OCI-LY3 (cell line): ENCODE data around the gene TSPEAR.

Experiments
- CTCF ChIP-seq: fragments of 200-600, 300-600 bp; sonication (generic); IDR thresholded peaks from 2 replicates; pipeline ENCODE4 v1.5.1; 2014; ENCODE audit warnings: antibody characterized with exemption, low read length, low read depth
- EZH2phosphoT487 ChIP-seq: fragments of 200-600 bp; shearing (Covaris generic); IDR thresholded peaks from 2 replicates; pipeline ENCODE4 v1.6.1; 2018; ENCODE audit warnings: antibody characterized with exemption, mixed run types, low read depth

GRCh38 chr21:44636209-44637017 lies 75.0 kb downstream of the TSPEAR start:
- no peak for TF ChIP-seq CTCF
- TF ChIP-seq EZH2phosphoT487: no peak
